GM21390 (cell line): ENCODE results near the gene OPRM1.
"Not testable (repeated sequence)": the region's sequence is repeated elsewhere in the genome, so short reads cannot be mapped to it uniquely, and the experiment has no call there.

Source experiments
- ATAC-seq: cut with Tn5 transposase; IDR thresholded peaks from one replicate; pipeline ENCODE4 v1.9.1; 2021; ENCODE audit not compliant: unreplicated experiment

The OPRM1 gene

GRCh38 chr6:154236646-154237301, 197.7 kb downstream of the OPRM1 start:
- ATAC-seq: no peak

- no peak for ATAC-seq
These were observed 199.8 kb downstream of the OPRM1 start for GRCh38 chr6:154238831-154239230.

GRCh38 chr6:154239392-154239791, 200.4 kb downstream of the OPRM1 start:
- ATAC-seq: no peak

- ATAC-seq: not testable (repeated sequence)
These were observed 202.0 kb downstream of the OPRM1 start for GRCh38 chr6:154241061-154241460.

GRCh38 chr6:154241581-154241980, 202.5 kb downstream of the OPRM1 start:
- ATAC-seq: no peak

GRCh38 chr6:154242617-154243357, 203.7 kb downstream of the OPRM1 start:
- ATAC-seq: no peak

GRCh38 chr6:154243793-154244750, 205.0 kb downstream of the OPRM1 start:
- ATAC-seq: no peak

- no peak for ATAC-seq
These were observed 206.5 kb downstream of the OPRM1 start for GRCh38 chr6:154245506-154245905.

GRCh38 chr6:154246723-154247118, 207.7 kb downstream of the OPRM1 start:
- ATAC-seq: no peak

GRCh38 chr6:154247119-154247861, 208.2 kb downstream of the OPRM1 start:
- peak; percentile 42 for ATAC-seq

GRCh38 chr6:154249499-154250298, 210.7 kb downstream of the OPRM1 start:
- peak; percentile 75 for ATAC-seq

- no peak for ATAC-seq
These were observed 212.1 kb downstream of the OPRM1 start for GRCh38 chr6:154251116-154251515.

- ATAC-seq: no peak
These were observed 213.6 kb downstream of the OPRM1 start for GRCh38 chr6:154252678-154253077.

GRCh38 chr6:154257067-154257466, 218.0 kb downstream of the OPRM1 start:
- no peak for ATAC-seq

GRCh38 chr6:154258064-154258757, 219.2 kb downstream of the OPRM1 start:
- ATAC-seq: peak; percentile 68

- ATAC-seq: peak; percentile 30
These were observed 222.8 kb downstream of the OPRM1 start for GRCh38 chr6:154261688-154262397.

- no peak for ATAC-seq
These were observed 227.6 kb downstream of the OPRM1 start for GRCh38 chr6:154266560-154267099.

GRCh38 chr6:154267508-154268106, 228.6 kb downstream of the OPRM1 start:
- peak; percentile 62 for ATAC-seq
